ENCODE measurements around the gene PDZRN3.

PDZRN3 gene

GRCh38 chr3:73608456-73609314, 16.1 kb downstream of the PDZRN3 start:
- TF ChIP-seq CTCF (IDR thresholded peaks at IDR 0.05; ENCODE audit: extremely low read depth, insufficient read depth, missing control alignments), result no peak
- in situ Hi-C loops (cut with MboI; ENCODE audit: low pct_unique_long_range_greater_than_20kb, low sequenced_read_pairs, unreplicated experiment), result no loop called here
- no peak for DNase-seq (ENCODE audit: low spot score)

GRCh38 chr3:73605861-73606260, 18.9 kb downstream of the PDZRN3 start:
- TF ChIP-seq CTCF (IDR thresholded peaks at IDR 0.05; ENCODE audit: extremely low read depth, insufficient read depth, missing control alignments), result no peak
- DNase-seq (ENCODE audit: low spot score), result no peak
- in situ Hi-C loops (cut with MboI; ENCODE audit: low pct_unique_long_range_greater_than_20kb, low sequenced_read_pairs, unreplicated experiment), result no loop called here

- DNase-seq (ENCODE audit: low spot score), result no peak
- in situ Hi-C loops (cut with MboI; ENCODE audit: low pct_unique_long_range_greater_than_20kb, low sequenced_read_pairs, unreplicated experiment), result no loop called here
- no peak for TF ChIP-seq CTCF (IDR thresholded peaks at IDR 0.05; ENCODE audit: extremely low read depth, insufficient read depth, missing control alignments)
Observed at GRCh38 chr3:73605412-73605811, 19.3 kb downstream of the PDZRN3 start.

GRCh38 chr3:73604451-73604850, 20.3 kb downstream of the PDZRN3 start:
- no peak for DNase-seq (ENCODE audit: low spot score)
- no peak for TF ChIP-seq CTCF (IDR thresholded peaks at IDR 0.05; ENCODE audit: extremely low read depth, insufficient read depth, missing control alignments)
- in situ Hi-C loops (cut with MboI; ENCODE audit: low pct_unique_long_range_greater_than_20kb, low sequenced_read_pairs, unreplicated experiment), result no loop called here

- in situ Hi-C loops (cut with MboI; ENCODE audit: low pct_unique_long_range_greater_than_20kb, low sequenced_read_pairs, unreplicated experiment), result no loop called here
- TF ChIP-seq CTCF (IDR thresholded peaks at IDR 0.05; ENCODE audit: extremely low read depth, insufficient read depth, missing control alignments), result no peak
- no peak for DNase-seq (ENCODE audit: low spot score)
Observed at GRCh38 chr3:73603762-73604171, 21.0 kb downstream of the PDZRN3 start.

GRCh38 chr3:73602170-73602569, 22.6 kb downstream of the PDZRN3 start:
- no peak for DNase-seq (ENCODE audit: low spot score)
- in situ Hi-C loops (cut with MboI; ENCODE audit: low pct_unique_long_range_greater_than_20kb, low sequenced_read_pairs, unreplicated experiment), result no loop called here
- no peak for TF ChIP-seq CTCF (IDR thresholded peaks at IDR 0.05; ENCODE audit: extremely low read depth, insufficient read depth, missing control alignments)
